ENCODE measurements around the gene CAPN12. TPM values are rescaled to one million over a fixed set of nuclear protein-coding genes. Genes with fewer than 3 reads are reported as not detected.
A peak's percentile ranks its signal among the peaks of the same experiment; 100 is the strongest.

CAPN12 gene
- total RNA-seq, 1 donor from 2014 or later, result not detected

DNA sequence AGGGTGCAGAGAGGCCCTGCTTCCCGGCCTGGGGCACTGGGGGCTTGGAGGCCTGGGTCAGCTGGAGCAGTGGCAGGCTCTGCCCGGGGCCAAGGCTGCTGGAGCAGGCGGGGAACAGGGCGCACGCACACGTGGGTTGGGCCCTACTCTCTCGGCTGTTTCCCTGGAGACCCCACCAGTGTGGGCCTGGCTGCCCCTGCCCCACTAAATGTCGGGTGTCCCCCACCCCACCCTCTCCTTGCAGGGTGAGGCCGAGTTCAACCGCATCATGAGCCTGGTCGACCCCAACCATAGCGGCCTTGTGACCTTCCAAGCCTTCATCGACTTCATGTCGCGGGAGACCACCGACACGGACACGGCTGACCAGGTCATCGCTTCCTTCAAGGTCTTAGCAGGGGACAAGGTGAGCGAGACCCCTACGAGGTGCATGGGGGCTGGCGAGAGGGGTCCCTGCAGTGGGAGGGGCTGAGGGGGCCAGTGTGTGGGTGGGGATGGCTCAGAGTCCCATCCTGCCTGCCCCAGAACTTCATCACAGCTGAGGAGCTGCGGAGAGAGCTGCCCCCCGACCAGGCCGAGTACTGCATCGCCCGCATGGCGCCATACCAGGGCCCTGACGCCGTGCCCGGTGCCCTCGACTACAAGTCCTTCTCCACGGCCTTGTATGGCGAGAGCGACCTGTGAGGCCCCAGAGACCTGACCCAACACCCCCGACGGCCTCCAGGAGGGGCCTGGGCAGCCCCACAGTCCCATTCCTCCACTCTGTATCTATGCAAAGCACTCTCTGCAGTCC lies 15.3 kb downstream of the CAPN12 start:
- Mint-ChIP-seq H3K9me3 (ENCODE audit: unreplicated experiment) (no peaks in the 10 kb centered on the region), H3K36me3 (ENCODE audit: unreplicated experiment) (peaks cover 25% of the 10 kb centered on the region), H3K27ac (ENCODE audit: unreplicated experiment) (no peak overlapping the region), H3K4me1 (ENCODE audit: unreplicated experiment) (peaks cover 9% of the 10 kb centered on the region), H3K4me3 (ENCODE audit: unreplicated experiment) (no peak overlapping the region), H3K27me3 (ENCODE audit: unreplicated experiment) (no peaks in the 10 kb centered on the region)
- no peak for DNase-seq (ENCODE audit: extremely low spot score, unreplicated experiment)
- TF ChIP-seq, protein P1, sequence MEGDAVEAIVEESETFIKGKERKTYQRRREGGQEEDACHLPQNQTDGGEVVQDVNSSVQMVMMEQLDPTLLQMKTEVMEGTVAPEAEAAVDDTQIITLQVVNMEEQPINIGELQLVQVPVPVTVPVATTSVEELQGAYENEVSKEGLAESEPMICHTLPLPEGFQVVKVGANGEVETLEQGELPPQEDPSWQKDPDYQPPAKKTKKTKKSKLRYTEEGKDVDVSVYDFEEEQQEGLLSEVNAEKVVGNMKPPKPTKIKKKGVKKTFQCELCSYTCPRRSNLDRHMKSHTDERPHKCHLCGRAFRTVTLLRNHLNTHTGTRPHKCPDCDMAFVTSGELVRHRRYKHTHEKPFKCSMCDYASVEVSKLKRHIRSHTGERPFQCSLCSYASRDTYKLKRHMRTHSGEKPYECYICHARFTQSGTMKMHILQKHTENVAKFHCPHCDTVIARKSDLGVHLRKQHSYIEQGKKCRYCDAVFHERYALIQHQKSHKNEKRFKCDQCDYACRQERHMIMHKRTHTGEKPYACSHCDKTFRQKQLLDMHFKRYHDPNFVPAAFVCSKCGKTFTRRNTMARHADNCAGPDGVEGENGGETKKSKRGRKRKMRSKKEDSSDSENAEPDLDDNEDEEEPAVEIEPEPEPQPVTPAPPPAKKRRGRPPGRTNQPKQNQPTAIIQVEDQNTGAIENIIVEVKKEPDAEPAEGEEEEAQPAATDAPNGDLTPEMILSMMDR (IDR thresholded peaks at IDR 0.05), result no peak

DNA sequence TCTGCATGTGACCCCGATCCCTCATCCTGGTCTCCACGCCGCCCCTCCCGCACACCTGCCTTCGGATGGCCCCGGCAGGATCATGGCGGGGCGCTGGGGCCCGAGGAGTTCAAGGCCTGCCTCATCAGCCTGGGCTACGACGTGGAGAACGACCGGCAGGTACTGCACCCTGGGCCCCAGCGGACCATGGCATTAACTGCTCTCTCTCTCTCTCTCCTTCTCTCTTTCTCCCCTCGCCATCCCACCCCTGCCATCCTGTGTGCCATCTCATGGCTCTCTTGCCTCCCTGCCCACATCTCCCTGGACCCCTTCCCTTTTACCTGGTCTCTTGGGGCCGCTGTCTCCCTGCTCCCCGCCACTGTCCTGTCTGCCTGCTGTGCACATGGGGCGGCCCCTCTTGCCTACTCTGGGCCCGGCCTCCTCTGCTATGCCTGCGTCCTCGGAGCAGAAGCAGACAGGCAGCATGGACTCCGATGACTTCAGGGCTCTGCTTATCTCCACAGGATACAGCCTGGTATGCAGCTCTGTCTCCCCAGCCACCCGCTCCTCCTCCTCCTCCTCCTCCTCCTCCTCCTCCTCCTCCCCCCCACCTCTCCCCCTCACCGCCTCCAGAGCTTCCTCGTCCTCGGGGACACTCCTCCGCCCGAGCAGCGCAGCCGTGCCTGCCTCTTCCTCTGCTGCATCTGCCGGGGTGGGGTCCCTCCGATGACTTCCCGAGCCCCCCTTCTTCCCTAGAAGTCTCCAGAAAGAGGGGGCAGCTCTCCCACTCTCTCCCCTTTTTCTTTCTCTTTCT lies 16.2 kb downstream of the CAPN12 start:
- Mint-ChIP-seq H3K4me3 (ENCODE audit: unreplicated experiment) (no peak overlapping the region), H3K9me3 (ENCODE audit: unreplicated experiment) (no peaks in the 10 kb centered on the region), H3K36me3 (ENCODE audit: unreplicated experiment) (peaks cover 25% of the 10 kb centered on the region), H3K4me1 (ENCODE audit: unreplicated experiment) (peaks cover 8% of the 10 kb centered on the region), H3K27me3 (ENCODE audit: unreplicated experiment) (no peaks in the 10 kb centered on the region), H3K27ac (ENCODE audit: unreplicated experiment) (peak overlapping the region; percentile 34)
- DNase-seq (ENCODE audit: extremely low spot score, unreplicated experiment), result no peak
- TF ChIP-seq, protein P1 (IDR thresholded peaks at IDR 0.05), result no peak

DNA sequence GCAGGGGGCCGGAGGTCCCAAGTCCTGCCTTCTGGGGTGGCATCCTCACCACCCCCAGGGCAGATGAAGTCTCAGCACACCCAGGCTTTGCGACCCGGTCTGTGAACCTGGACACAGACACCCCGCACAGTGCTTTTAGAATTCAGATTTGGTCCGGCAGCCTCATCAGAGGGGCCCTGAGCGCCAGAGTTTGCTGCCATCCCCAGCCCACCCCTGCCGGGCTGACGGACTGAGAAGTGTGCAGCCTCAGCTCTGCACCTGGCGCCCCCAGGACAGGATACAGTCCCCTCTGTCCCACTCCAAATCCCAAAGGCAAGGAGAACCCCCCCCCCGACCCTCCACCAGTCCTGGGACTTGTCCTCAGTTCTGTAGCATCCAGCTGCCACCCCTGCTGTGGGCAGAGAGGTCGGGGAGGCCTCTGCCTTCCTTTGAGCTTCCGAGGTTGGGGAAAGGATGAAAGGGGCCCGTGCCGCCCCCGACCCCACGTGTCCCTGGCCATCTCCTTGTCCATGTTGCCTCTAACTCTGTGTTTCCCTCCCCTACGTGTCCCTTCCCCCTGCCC lies 16.9 kb downstream of the CAPN12 start:
- no peak overlapping the region for H3K27ac Mint-ChIP-seq (ENCODE audit: unreplicated experiment)
- H3K36me3 Mint-ChIP-seq (ENCODE audit: unreplicated experiment), result peaks cover 26% of the 10 kb centered on the region
- TF ChIP-seq, protein P1 (IDR thresholded peaks at IDR 0.05), result no peak
- H3K9me3 Mint-ChIP-seq (ENCODE audit: unreplicated experiment), result no peaks in the 10 kb centered on the region
- H3K4me3 Mint-ChIP-seq (ENCODE audit: unreplicated experiment), result no peak overlapping the region
- no peak for DNase-seq (ENCODE audit: extremely low spot score, unreplicated experiment)
- peaks cover 6% of the 10 kb centered on the region for H3K4me1 Mint-ChIP-seq (ENCODE audit: unreplicated experiment)
- H3K27me3 Mint-ChIP-seq (ENCODE audit: unreplicated experiment), result no peaks in the 10 kb centered on the region

DNA sequence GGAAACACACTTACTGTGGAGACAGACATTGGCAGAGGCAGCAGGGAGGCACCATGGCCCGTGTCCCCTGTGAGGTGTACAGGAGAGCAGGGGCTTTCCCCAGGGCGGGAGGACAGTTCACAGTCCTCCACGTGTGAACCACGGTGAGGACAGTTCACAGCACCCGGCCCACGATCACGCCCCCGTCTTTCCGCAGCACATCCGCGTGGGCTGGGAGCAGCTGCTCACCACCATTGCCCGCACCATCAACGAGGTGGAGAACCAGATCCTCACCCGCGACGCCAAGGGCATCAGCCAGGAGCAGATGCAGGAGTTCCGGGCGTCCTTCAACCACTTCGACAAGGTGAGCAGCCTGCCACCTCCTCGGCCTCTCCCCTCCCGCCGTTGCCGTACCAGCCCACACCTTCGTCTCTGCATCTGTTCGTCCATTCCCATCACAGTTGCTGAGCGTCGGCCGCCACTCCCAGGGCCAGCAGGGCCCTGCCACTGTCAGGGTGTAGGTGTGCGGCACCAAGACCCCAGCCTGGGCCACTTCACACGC lies 17.4 kb downstream of the CAPN12 start:
- H3K27ac Mint-ChIP-seq (ENCODE audit: unreplicated experiment), result no peak overlapping the region
- peaks cover 28% of the 10 kb centered on the region for H3K36me3 Mint-ChIP-seq (ENCODE audit: unreplicated experiment)

More for the DNA sequence above, 17.4 kb downstream of the CAPN12 start:
- Mint-ChIP-seq H3K27me3 (ENCODE audit: unreplicated experiment) (no peaks in the 10 kb centered on the region), H3K4me1 (ENCODE audit: unreplicated experiment) (peaks cover 10% of the 10 kb centered on the region), H3K9me3 (ENCODE audit: unreplicated experiment) (no peaks in the 10 kb centered on the region), H3K4me3 (ENCODE audit: unreplicated experiment) (no peak overlapping the region)
- DNase-seq (ENCODE audit: extremely low spot score, unreplicated experiment), result no peak
- TF ChIP-seq, protein P1 (IDR thresholded peaks at IDR 0.05), result no peak

All from osteocyte (in vitro differentiated cells).